ENCODE measurements around the gene TXNDC15. TPM values are rescaled to one million over a fixed set of nuclear protein-coding genes. Genes with fewer than 3 reads are reported as not detected.
"Not testable (repeated sequence)": the region's sequence is repeated elsewhere in the genome, so short reads cannot be mapped to it uniquely, and the experiment has no call there.

The TXNDC15 gene
- total RNA-seq, 4 donors from 2014 or later = 68.5 to 119 (median 82.6) TPM

GRCh38 chr5:134845852-134846640, 28.1 kb upstream of the TXNDC15 start, which contains the start of gene C5orf24:
TSS of gene C5orf24 (plus strand) at chr5:134845968. CDS start at chr5:134854901, 8,933 bp downstream.
- Histone ChIP-seq H3K27ac (peak within 1 kb of the TSS; percentile 96 to 99 (median 98)), H3K36me3 (peaks cover 0 to 18% of the 10 kb centered on the region in 2 donors), H3K4me1 (peaks cover 4 to 55% (median 20%) of the 10 kb centered on the region in 3 donors), H3K9me3 (no peaks in the 10 kb centered on the region), H3K4me3 (peak within 1 kb of the TSS; percentile 92 to 94), H3K27me3 (no peaks in the 10 kb centered on the region)
- WGBS, 2 donors (ENCODE audit: low coverage in 1 of 2) = no CpG with 5 or more reads among the region's 84 CpGs
- ATAC-seq = peak; percentile 99
- TF ChIP-seq EP300 (IDR thresholded peaks at IDR 0.05) (no peak), POLR2AphosphoS5 (IDR thresholded peaks at IDR 0.05) (peak; percentile 88), POLR2A (IDR thresholded peaks at IDR 0.05) (peak; percentile 96)
- TF ChIP-seq, protein P1, sequence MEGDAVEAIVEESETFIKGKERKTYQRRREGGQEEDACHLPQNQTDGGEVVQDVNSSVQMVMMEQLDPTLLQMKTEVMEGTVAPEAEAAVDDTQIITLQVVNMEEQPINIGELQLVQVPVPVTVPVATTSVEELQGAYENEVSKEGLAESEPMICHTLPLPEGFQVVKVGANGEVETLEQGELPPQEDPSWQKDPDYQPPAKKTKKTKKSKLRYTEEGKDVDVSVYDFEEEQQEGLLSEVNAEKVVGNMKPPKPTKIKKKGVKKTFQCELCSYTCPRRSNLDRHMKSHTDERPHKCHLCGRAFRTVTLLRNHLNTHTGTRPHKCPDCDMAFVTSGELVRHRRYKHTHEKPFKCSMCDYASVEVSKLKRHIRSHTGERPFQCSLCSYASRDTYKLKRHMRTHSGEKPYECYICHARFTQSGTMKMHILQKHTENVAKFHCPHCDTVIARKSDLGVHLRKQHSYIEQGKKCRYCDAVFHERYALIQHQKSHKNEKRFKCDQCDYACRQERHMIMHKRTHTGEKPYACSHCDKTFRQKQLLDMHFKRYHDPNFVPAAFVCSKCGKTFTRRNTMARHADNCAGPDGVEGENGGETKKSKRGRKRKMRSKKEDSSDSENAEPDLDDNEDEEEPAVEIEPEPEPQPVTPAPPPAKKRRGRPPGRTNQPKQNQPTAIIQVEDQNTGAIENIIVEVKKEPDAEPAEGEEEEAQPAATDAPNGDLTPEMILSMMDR (IDR thresholded peaks at IDR 0.05) = peak in 2 of 4 experiments; percentile 18 to 21

DNA sequence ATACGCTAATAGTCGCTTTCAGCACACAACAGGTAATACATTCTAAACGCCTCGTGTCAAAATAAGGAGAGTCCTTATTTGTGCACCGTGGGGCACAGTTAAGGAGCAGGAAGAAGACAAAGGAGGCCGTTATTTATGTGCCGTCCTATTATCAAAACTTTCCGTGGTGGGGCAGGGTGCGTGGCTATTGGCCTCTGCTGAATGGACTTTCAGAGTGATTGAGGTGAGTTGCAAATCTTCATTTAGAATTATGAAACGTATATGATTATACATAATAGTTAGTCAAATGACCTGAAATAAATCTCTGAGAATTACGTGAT, 27.6 kb upstream of the TXNDC15 start:
- WGBS, 2 donors (ENCODE audit: low coverage in 1 of 2) = 0% methylated on average over 5 to 9 of the region's 11 CpGs
- H3K27ac ChIP-seq = peak overlapping the region; percentile 96 to 99 (median 98)
- no peak for TF ChIP-seq EP300 (IDR thresholded peaks at IDR 0.05)
- TF ChIP-seq POLR2AphosphoS5 (IDR thresholded peaks at IDR 0.05) = no peak
- TF ChIP-seq, protein P1 (IDR thresholded peaks at IDR 0.05) = no peak
- no peak for TF ChIP-seq POLR2A (IDR thresholded peaks at IDR 0.05)
- H3K9me3 ChIP-seq = no peaks in the 10 kb centered on the region
- H3K4me3 ChIP-seq = peak overlapping the region; percentile 92 to 94
- peaks cover 0 to 12% of the 10 kb centered on the region in 2 donors for H3K36me3 ChIP-seq
- no peak for ATAC-seq
- H3K27me3 ChIP-seq = no peaks in the 10 kb centered on the region
- H3K4me1 ChIP-seq = peaks cover 4 to 60% (median 23%) of the 10 kb centered on the region in 3 donors

DNA sequence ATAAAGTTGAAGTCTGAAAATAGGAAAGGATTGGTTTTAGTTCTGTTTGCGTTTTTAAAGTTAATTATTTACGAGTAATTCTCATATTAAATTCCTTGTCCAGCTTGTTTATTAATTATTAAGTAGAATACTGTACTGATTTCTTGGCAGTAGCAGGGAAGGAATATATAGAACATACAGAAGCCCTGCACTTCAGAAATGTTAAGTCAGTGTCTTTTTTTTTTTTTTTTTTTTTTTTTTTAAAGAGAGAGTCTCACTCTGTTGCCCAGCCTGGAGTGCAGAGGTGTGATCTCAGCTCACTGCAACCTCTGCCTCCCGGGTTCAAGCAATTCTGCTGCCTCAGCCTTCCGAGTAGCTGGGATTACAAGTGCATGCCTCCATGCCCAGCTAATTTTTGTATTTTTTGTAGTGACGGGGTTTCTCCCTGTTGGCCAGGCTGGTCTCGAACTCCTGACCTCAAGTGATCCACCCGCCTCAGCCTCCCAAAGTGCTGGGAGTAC, 24.7 kb upstream of the TXNDC15 start:
- ATAC-seq, H3K9me3 ChIP-seq, H3K27me3 ChIP-seq, H3K27ac ChIP-seq, H3K4me3 ChIP-seq: not testable (repeated sequence)
- peaks cover 4 to 79% (median 23%) of the 10 kb centered on the region in 3 donors for H3K4me1 ChIP-seq
- whole genome bisulfite sequencing, 2 donors (ENCODE audit: low coverage in 1 of 2) = 75 to 80% methylated on average over 5 to 7 of the region's 7 CpGs
- H3K36me3 ChIP-seq = peaks cover 0 to 31% of the 10 kb centered on the region in 2 donors

DNA sequence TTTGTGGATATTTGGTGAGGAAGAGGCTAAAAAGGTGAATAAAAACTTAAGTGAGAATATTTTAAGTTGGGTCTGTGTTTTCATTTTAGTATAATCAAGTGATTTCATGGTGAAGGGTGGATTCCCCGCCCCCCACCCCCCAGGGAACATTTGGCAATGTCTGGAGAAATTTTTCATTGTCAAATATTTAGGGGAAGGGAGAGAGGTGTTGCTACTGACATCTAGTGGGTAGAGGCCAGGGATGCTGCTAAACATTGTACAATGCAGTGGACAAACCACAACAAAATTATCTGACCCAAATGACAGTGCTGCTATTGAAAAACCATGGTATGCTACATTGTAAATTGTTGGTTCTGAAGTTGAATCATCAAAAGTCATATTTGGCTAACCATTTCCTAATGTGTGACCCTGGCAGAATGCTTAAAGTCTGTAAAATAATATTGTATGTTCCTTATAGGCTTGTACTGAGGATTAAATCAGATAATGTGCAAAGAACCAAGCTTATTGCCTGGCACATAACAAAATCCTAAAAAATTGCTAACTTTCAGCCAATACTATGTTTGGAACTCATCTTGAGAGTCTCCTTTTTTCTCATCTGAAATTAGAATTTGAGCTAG, 22.8 kb upstream of the TXNDC15 start:
- H3K27ac ChIP-seq = peak overlapping the region in 1 of 4 donors; percentile 15
- no peaks in the 10 kb centered on the region for H3K9me3 ChIP-seq
- H3K36me3 ChIP-seq = peaks cover 0 to 50% of the 10 kb centered on the region in 2 donors
- peaks cover 4 to 78% (median 23%) of the 10 kb centered on the region in 3 donors for H3K4me1 ChIP-seq
- H3K4me3 ChIP-seq = no peak overlapping the region
- ATAC-seq = no peak
- no peaks in the 10 kb centered on the region for H3K27me3 ChIP-seq
- TF ChIP-seq EP300 (IDR thresholded peaks at IDR 0.05) = no peak
- TF ChIP-seq, protein P1 (IDR thresholded peaks at IDR 0.05) = peak in 2 of 4 experiments; percentile 7 to 43
- 20 to 50% methylated on average over 1 of the region's 1 CpG for WGBS, 2 donors (ENCODE audit: low coverage in 1 of 2)

- not testable (repeated sequence) for ATAC-seq, H3K9me3 ChIP-seq, H3K4me3 ChIP-seq, H3K27me3 ChIP-seq, H3K27ac ChIP-seq
- WGBS, 2 donors (ENCODE audit: low coverage in 1 of 2) = 83 to 88% methylated on average over 7 of the region's 7 CpGs
- Histone ChIP-seq H3K4me1 (peaks cover 0 to 44% (median 3%) of the 10 kb centered on the region in 3 donors), H3K36me3 (peaks cover 3 to 86% of the 10 kb centered on the region in 2 donors)
Observed at GRCh38 chr5:134856465-134856864, 17.7 kb upstream of the TXNDC15 start.
